ENCODE measurements around the gene N4BP2L2.

N4BP2L2 gene

DNA sequence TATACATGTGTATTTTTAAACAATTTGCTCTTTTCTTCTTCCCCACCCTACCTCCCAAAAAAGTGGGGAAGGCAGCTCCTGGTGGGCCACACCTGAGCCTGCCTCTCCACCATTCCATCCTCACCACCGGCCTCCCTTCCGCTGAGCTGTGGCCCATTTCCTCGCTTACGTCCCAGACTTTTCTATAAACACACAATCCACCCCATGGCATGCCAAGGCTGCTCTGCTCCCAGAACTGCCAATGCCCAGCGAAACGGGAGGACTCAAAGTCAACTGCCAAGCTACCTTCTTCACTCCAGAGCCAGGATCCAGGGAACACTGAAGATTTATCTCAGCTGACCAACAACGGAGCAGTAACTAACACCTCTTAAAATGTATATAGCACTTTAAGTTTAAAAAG lies 113.4 kb downstream of the N4BP2L2 start:
- no peak for DNase-seq

DNA sequence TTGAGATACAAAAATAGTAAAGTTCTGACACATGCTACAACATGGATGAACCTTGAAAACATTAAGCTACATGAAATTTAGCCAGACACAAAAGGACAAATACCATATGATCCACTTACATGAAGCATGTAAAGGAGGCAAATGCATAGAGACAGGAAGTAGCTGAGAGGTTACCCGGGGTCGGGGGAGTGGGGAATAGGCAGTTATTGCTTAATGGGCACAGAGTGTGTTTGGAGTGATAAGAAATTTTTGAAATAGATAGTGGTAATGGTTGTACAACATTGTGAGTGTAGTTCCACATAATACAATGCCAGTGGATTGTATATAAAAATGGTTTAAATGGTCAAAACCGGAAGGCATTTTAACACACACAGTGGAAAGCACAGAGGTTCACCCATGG lies 115.0 kb downstream of the N4BP2L2 start:
- no peak for DNase-seq

- DNase-seq = no peak
Measured at GRCh38 chr13:32419862-32420261, 118.7 kb downstream of the N4BP2L2 start.

DNA sequence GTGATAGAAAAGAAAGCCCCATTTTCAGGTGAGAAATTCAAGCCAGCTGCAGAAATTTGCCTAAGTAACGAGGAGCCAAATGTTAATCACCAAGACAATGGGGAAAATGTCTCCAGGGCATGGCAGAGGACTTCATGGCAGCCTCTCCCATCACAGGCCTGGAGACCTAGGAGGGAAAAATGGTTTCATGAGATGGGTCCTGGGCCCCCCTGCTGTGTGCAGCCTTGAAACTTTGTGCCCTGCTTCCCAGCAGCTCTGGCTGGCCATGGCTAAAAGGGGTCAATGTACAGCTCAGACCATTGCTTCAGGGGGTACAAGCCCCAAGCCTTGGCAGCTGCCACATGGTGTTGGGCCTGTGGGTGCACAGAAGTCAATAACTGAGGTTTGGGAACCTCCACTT lies 120.6 kb downstream of the N4BP2L2 start:
- no peak for DNase-seq

DNA sequence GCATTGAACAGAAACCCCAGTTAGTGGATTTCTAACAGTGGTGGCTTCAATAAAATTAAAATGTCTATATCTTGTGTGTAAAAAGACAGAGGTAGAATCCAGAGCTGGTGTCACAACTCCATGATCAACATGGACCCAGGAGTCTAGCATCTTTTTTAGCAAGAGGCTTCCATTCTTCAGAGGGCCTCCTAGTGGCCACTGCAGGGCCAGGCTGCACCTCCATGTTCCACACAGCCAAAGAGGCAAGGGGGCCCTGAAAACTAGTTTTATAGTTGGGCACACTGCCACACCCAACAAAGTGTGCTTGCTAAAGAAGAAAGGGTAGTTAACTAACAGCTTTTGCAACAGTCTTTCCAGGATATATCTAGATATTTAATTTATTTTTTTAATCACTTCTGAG lies 123.6 kb downstream of the N4BP2L2 start:
- no peak for DNase-seq

DNA sequence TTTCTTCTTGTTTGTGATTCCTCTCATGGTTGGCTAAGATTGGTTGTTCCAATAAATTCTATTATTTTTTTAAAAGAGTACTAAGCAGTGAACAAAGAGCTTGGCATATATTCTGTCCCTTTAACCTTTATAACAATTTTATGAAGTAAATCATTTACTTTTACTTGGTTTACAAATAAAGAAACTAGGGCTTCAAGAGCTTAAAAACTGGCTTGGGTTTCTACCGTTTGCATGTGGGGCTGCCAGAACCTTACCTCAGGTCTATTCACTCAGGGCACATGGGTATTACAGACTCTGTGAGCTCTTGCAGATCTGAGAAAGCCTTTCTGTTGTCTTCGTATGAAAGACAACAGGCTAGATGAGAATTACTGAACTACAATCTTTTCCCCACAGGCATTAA lies 124.0 kb downstream of the N4BP2L2 start:
- DNase-seq = no peak

- DNase-seq = no peak
Measured at GRCh38 chr13:32413284-32413683, 125.3 kb downstream of the N4BP2L2 start.

DNA sequence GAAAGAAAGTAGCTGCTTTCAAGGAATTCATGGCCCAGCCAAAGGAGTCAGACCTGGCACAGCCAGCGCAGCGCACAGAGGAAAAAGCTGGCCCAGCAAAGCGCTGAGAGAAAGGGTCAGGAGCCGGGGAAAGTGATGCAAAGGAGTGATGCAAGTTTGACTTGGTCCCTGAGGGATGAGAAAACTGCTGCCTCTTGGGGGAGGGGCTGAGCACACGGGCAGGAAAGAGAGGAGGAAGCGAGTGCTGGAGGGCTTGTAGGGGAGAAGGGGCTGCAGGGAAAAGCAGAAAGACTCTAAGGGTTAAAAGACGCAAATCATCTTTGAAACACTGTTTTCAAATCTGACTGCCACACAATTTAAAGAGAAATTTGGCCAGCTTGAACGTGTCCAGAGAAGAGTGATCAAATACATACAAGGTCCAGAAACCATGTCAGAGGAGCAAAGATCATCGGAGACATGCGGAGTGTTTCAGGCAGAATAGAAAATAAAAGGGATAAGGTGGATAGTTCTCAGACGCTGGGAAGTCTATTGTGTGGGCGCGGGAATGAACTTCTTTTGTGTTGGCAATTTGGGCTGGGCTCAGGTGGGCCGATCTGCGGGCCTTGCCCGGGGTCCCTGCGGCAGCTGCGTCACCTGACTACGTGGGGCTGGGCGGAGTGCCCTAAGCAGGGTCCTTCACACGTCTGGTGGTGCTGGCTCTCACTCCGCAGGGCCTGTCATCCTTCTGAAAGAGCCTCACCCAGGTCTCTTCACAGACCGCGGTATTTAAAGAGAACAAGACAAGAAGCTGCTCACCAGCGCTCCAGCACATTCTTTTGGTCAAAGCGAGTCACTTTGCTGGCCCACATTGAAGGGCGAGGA lies 128.8 kb downstream of the N4BP2L2 start:
- DNase-seq = no peak

GRCh38 chr13:32409001-32409313 lies 129.6 kb downstream of the N4BP2L2 start:
- DNase-seq = no peak

- DNase-seq = no peak
Measured at GRCh38 chr13:32408296-32409000, 130.1 kb downstream of the N4BP2L2 start.

GRCh38 chr13:32407854-32408253 lies 130.7 kb downstream of the N4BP2L2 start:
- DNase-seq = no peak

DNA sequence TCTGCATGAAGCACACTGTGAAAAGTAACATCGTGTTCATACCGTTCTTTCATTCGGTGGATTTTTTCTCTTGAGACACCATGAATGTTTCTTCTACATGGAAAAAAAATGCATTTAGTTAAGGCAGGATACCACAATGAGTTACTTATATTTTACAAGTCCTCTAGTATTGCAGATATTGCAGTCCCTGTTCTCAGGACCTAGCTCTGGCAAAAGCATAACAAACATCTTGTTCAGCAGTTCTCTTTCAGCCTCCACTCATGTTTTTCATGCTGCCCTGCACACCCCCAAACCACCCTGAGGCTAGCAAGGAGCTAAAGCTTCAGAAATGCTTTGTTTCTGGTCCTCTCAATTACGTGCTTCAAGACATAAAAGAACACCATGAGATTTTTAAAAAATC lies 135.5 kb downstream of the N4BP2L2 start:
- no peak for DNase-seq

GRCh38 chr13:32391101-32391619 lies 147.4 kb downstream of the N4BP2L2 start:
- no peak for DNase-seq

- no peak for DNase-seq
Measured at GRCh38 chr13:32390484-32390883, 148.1 kb downstream of the N4BP2L2 start.

DNA sequence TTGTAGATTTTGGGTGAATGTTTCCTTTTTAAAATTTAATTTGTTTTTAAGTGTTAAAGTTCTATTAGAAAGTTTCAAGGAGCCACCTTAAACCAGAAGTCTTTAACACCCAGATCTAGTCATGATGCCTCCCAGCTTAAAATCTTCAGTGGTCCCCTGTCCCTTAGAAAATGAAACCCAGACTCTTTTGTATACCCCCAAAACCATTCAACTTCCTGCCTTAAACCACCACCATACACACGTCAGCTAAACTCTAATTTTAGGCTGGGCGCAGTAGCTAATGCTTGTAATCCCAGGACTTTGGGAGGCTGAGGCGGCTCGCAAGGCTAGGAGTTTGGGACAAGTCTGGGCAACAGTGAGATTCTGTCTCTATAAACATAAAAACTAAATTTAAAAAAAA lies 148.5 kb downstream of the N4BP2L2 start:
- no peak for DNase-seq

- no peak for DNase-seq
Measured at GRCh38 chr13:32385410-32385809, 153.2 kb downstream of the N4BP2L2 start.

DNA sequence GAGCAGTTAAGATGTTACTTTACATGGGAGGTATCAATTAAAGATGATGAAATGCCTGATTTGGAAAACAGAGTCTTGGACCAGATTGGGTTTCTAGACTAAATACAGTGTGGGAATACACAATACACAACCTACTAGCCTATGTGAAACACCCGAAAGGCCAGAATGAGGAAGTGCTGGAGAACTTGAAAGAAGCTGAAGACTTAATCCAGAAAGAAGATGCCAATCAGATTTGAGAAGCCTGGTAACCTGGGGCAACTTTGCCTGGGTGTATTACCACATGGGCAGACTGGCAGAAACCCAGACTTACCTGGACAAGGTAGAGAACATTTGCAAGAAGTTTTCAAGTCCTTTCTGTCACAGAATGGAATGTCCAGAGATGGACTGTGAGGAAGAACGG lies 153.9 kb downstream of the N4BP2L2 start:
- DNase-seq = no peak

GRCh38 chr13:32383836-32384618 lies 154.6 kb downstream of the N4BP2L2 start:
- no peak for DNase-seq

Data from NCI-H1930 (cell line).